GM12878 (cell line): ENCODE results near the gene YIPF5. TPM values are rescaled to one million over a fixed set of nuclear protein-coding genes. Genes with fewer than 3 reads are reported as not detected.

ENCODE experiments used
- ATAC-seq: fragments of 200-7000 bp; cut with Tn5 transposase; 3 replicates; pipeline ENCODE4 v1.9.1; 2020; ENCODE audit warnings: mild to moderate bottlenecking, moderate library complexity
- BruUV-seq: library from RNA; stranded (reverse); fragments of 400-500 nt; replicated peaks from 2 replicates; lab custom pipeline; 2021; lab: Mats Ljungman, UMichigan
- CTCF ChIA-PET: fragments of 300-600 bp; sonication (Branson Sonifier 250); formaldehyde crosslinking; extraction: SDS; loops from one replicate; lab custom pipeline; 2021; ENCODE audit warnings: inconsistent platforms; lab: Yijun Ruan, JAX
- POLR2A ChIA-PET: fragments of 350-600 bp; formaldehyde crosslinking; extraction: SDS; loops from one replicate; lab custom pipeline; 2021; ENCODE audit warnings: inconsistent platforms; lab: Charles Lee
- RAD21 ChIA-PET: fragments of 300-600 bp; sonication (Branson Sonifier 250); formaldehyde crosslinking; loops from one replicate; lab custom pipeline; 2023; ENCODE audit warnings: antibody characterized with exemption; ENCODE audit not compliant: unreplicated experiment; lab: Charles Lee
- SMC1A ChIA-PET: fragments of 300-600 bp; sonication (Branson Sonifier 250); formaldehyde crosslinking; loops from one replicate; lab custom pipeline; 2023; ENCODE audit not compliant: unreplicated experiment, uncharacterized antibody; lab: Charles Lee
- DNase-seq: peaks from one replicate; pipeline ENCODE4 v3.0.0-alpha.2; 2011; ENCODE audit warnings: low read depth, low spot score
- FAIRE-seq: peaks from 3 replicates; lab custom pipeline; 2011; peaks lifted over from hg19 to GRCh38; lab: Jason Lieb, UNC
- H2AFZ ChIP-seq: 2 replicates; pipeline ENCODE4 v1.6.0; 2011; ENCODE audit warnings: low read depth, low read length, control low read depth; ENCODE audit not compliant: control insufficient read depth
- H3K27ac ChIP-seq: 2 replicates; pipeline ENCODE4 v1.5.1; 2011; ENCODE audit warnings: control low read depth; ENCODE audit not compliant: control insufficient read depth, insufficient read depth
- H3K27me3 ChIP-seq, 2 experiments: replicated peaks in 1 of 2; 2 replicates each; pipeline versions ENCODE4 v1.6.0 to v1.6.1; 2011; ENCODE audit warnings: low read length in 1 of 2; ENCODE audit not compliant: control insufficient read depth in 2 of 2, insufficient read depth in 2 of 2
- H3K36me3 ChIP-seq, 2 experiments: 2 replicates each; pipeline ENCODE4 v1.5.1; 2011; ENCODE audit warnings: low read length in 1 of 2; ENCODE audit not compliant: control insufficient read depth in 2 of 2, insufficient read depth in 2 of 2
- H3K4me1 ChIP-seq: 2 replicates; pipeline ENCODE4 v1.6.1; 2011; ENCODE audit warnings: mild to moderate bottlenecking, low read length, moderate library complexity, mixed read lengths; ENCODE audit not compliant: control insufficient read depth, insufficient read depth
- H3K4me2 ChIP-seq: 2 replicates; pipeline ENCODE4 v1.6.0; 2011; ENCODE audit warnings: control low read depth; ENCODE audit not compliant: control insufficient read depth, insufficient read depth
- H3K4me3 ChIP-seq: fragments of 200-600 bp; sonication (generic); 2 replicates; pipeline ENCODE4 v1.5.1; 2016
- H3K79me2 ChIP-seq: 2 replicates; pipeline ENCODE4 v1.6.0; 2011; ENCODE audit warnings: low read length; ENCODE audit not compliant: control insufficient read depth, insufficient read depth
- H3K9ac ChIP-seq: 2 replicates; pipeline ENCODE4 v1.8.0; 2011; ENCODE audit warnings: low read length, control low read depth, mixed read lengths; ENCODE audit not compliant: control insufficient read depth, insufficient read depth
- H3K9me3 ChIP-seq: replicated peaks from 3 replicates; pipeline ENCODE4 v1.5.1; 2011; ENCODE audit warnings: mild to moderate bottlenecking, low read length; ENCODE audit not compliant: control insufficient read depth, insufficient read depth
- H4K20me1 ChIP-seq: 2 replicates; pipeline ENCODE4 v1.6.0; 2011; ENCODE audit not compliant: control insufficient read depth, insufficient read depth
- BCL11A ChIP-seq: IDR thresholded peaks from 2 replicates; pipeline ENCODE4 v1.6.1; 2011; ENCODE audit warnings: low read depth, low read length
- CHD1 ChIP-seq: IDR thresholded peaks from 2 replicates; pipeline ENCODE4 v1.6.1; 2012; ENCODE audit warnings: low read depth, low read length, improper control_type of control experiment
- NR2C1 ChIP-seq: fragments of 450-650 bp; IDR thresholded peaks from 2 replicates; pipeline ENCODE4 v1.6.1; 2017; ENCODE audit warnings: antibody characterized with exemption, mild to moderate bottlenecking, moderate library complexity
- PML ChIP-seq: IDR thresholded peaks from 2 replicates; pipeline ENCODE4 v1.6.1; 2012; ENCODE audit warnings: low read length, inconsistent platforms
- RCOR1 ChIP-seq: conservative IDR thresholded peaks from 2 replicates; pipeline ENCODE4 v1.6.1; 2012; ENCODE audit warnings: low read depth, low read length, improper control_type of control experiment
- STAT1 ChIP-seq: fragments of 450-650 bp; conservative IDR thresholded peaks from 2 replicates; pipeline ENCODE4 v1.6.1; 2014; ENCODE audit warnings: antibody characterized with exemption, mild to moderate bottlenecking
- YBX1 ChIP-seq: fragments of 450-650 bp; IDR thresholded peaks from 2 replicates; pipeline ENCODE4 v1.6.1; 2016; ENCODE audit warnings: antibody characterized with exemption
- WGBS: methylation state at CpG from one replicate; pipeline ENCODE4 v1.1.6; 2016; ENCODE audit warnings: low lambda C conversion rate; ENCODE audit not compliant: insufficient replicate concordance, insufficient coverage; ENCODE audit errors: missing lambda C conversion rate; 5-methylcytosine and 5-hydroxymethylcytosine counted together
- in situ Hi-C: fragments of 300-500 bp; cut with MboI; formaldehyde crosslinking; loops from 9 replicates; pipeline ENCODE4 v1.14.3; 2018; ENCODE audit warnings: mixed read lengths
- intact Hi-C: fragments of 100-400 bp; cut with micrococcal nuclease; formaldehyde crosslinking; loops from one replicate; pipeline ENCODE4 v1.14.2; 2022; ENCODE audit not compliant: unreplicated experiment
- polyA plus RNA-seq, 11 experiments: library from polyadenylated mRNA; depleted of rRNA in 4 of 11; unstranded in 6 of 11; stranded (reverse) in 5 of 11; fragments of >200 nt; fragmentation: Nextera tagmentation in 4 of 11; fragmentation: Illumina TruSeq in 1 of 11; extraction: Ambion mirVana in 4 of 11; extraction: Trizol in 1 of 11; gene quantifications; 1 replicate in 1 of 11; 2 replicates in 10 of 11; pipeline versions ENCODE4 v1.2.1 to v1.2.3, GENCODE V29; 2011 to 2016; ENCODE audit warnings: inconsistent platforms in 2 of 11, missing spikeins in 2 of 11, low read depth in 1 of 11
- total RNA-seq, 4 experiments: library from RNA; depleted of rRNA in 3 of 4; stranded (reverse); fragments of >200 nt in 3 of 4; fragmentation: Illumina TruSeq in 1 of 4; extraction: Trizol in 1 of 4; gene quantifications; 2 replicates each; pipeline versions ENCODE4 v1.2.1 to v1.2.3, GENCODE V29; 2013 to 2021
- TF ChIP-seq, protein P1 (sequence below): fragments of 450-650 bp; IDR thresholded peaks from 2 replicates; pipeline ENCODE4 v1.6.1; 2016; ENCODE audit warnings: mild to moderate bottlenecking, moderate library complexity, borderline replicate concordance

Gene YIPF5
- total and polyA plus RNA-seq, 10 of the 15 experiments (the other 5 are each of a cell fraction or from before 2014, with no cell fraction given): 19.5 to 50.4 (median 34.3) TPM

DNA sequence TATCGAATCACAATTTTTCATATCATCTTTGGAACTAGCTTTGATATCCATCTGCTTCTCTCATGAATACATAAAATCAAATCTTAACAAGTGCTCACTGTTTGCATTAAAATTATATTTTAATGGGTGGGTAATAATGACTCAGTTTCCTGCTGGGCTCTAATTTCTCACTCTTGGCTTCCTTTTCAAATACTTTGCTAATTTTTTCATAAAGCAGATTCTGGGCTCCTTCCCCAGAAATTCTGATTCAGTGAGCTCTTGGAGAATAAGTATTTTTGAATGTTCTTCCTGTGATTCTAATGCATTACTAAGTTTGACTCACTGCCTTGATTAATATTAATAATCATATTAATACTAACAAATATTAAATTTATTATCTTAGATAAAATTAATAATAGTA, 48.9 kb downstream of the YIPF5 start:
- H2AFZ ChIP-seq: no peak overlapping the region
- no peaks in the 10 kb centered on the region for H4K20me1 ChIP-seq
- H3K9ac ChIP-seq: no peak overlapping the region
- FAIRE-seq: no peak
- H3K4me1 ChIP-seq: no peaks in the 10 kb centered on the region
- ChIA-PET CTCF (interaction anchor here (0.6 to 2.3 kb wide), 5 partner anchors 9 to 1233 kb away, joined by 3 to 7 read pairs (median 5); no protein-coding TSS in a partner anchor), RAD21 (no interaction called here), POLR2A (no interaction called here), SMC1A (interaction anchor here (0.7 to 1.5 kb wide), 6 partner anchors 9 to 639 kb away, joined by 3 to 6 read pairs (median 4); no protein-coding TSS in a partner anchor)
- WGBS: 27% methylated on average over 1 of the region's 1 CpG
- peaks cover 0 to 2% of the 10 kb centered on the region in 2 experiments; a peak in 3 of 4 replicates for H3K27me3 ChIP-seq
- H3K4me3 ChIP-seq: no peak overlapping the region
- no peak overlapping the region for H3K27ac ChIP-seq
- no peak for ATAC-seq
- no TSS peak for BruUV-seq
- H3K4me2 ChIP-seq: no peak overlapping the region
- no peaks in the 10 kb centered on the region for H3K36me3 ChIP-seq
- H3K9me3 ChIP-seq: no peaks in the 10 kb centered on the region
- intact Hi-C loops (no loop called here), in situ Hi-C loops (no loop called here)
- no peak for DNase-seq
- TF ChIP-seq BCL11A: no peak
- TF ChIP-seq YBX1: no peak
- TF ChIP-seq PML: no peak
- no peak for TF ChIP-seq RCOR1
- TF ChIP-seq NR2C1: no peak
- H3K79me2 ChIP-seq: no peaks in the 10 kb centered on the region

DNA sequence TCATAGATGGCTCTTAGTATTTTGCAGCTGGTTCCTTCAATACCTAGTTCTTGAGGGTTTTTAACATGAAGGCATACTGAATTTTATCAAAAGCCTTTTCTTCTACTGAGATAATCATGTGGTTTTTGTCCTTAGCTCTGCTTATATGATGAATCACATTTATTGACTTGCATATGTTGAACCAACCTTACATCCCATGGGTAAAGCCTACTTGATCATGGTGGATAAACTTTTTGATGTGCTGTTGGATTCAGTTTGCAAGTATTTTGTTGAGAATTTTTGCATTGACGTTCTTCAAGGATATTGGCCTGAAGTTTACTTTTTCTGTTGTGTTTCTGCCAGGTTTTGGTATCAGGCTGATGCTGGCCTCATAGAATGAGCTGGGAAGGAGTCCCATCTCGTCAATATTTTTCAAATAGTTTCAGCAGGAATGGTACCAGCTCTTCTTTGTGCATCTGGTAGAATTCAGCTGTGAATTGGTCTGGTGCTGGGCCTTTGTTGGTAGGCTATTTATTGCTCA, 49.7 kb downstream of the YIPF5 start:
- RAD21 ChIA-PET: no interaction called here
- WGBS: 6% methylated on average over 2 of the region's 2 CpGs
- intact Hi-C loops: no loop called here

More for the DNA sequence above, 49.7 kb downstream of the YIPF5 start:
- Histone ChIP-seq H3K4me1 (no peaks in the 10 kb centered on the region), H3K27ac (no peak overlapping the region), H3K4me2 (no peak overlapping the region), H3K9ac (no peak overlapping the region), H2AFZ (no peak overlapping the region), H3K9me3 (no peaks in the 10 kb centered on the region), H3K79me2 (no peaks in the 10 kb centered on the region), H3K4me3 (no peak overlapping the region), H4K20me1 (no peaks in the 10 kb centered on the region), H3K36me3 (no peaks in the 10 kb centered on the region), H3K27me3 (peaks cover 0 to 2% of the 10 kb centered on the region in 2 experiments; a peak in 3 of 4 replicates)
- ChIA-PET POLR2A (no interaction called here), SMC1A (interaction anchor here (0.7 to 1.5 kb wide), 5 partner anchors 11 to 638 kb away, joined by 3 to 6 read pairs (median 4); no protein-coding TSS in a partner anchor), CTCF (interaction anchor here (1.8 to 2.3 kb wide), 3 partner anchors 10 to 1232 kb away, joined by 4 to 7 read pairs (median 6); no protein-coding TSS in a partner anchor)
- in situ Hi-C loops: no loop called here
- ATAC-seq: no peak
- no TSS peak for BruUV-seq
- FAIRE-seq: no peak
- DNase-seq: no peak
- TF ChIP-seq CHD1 (no peak), STAT1 (no peak)
- TF ChIP-seq, protein P1, sequence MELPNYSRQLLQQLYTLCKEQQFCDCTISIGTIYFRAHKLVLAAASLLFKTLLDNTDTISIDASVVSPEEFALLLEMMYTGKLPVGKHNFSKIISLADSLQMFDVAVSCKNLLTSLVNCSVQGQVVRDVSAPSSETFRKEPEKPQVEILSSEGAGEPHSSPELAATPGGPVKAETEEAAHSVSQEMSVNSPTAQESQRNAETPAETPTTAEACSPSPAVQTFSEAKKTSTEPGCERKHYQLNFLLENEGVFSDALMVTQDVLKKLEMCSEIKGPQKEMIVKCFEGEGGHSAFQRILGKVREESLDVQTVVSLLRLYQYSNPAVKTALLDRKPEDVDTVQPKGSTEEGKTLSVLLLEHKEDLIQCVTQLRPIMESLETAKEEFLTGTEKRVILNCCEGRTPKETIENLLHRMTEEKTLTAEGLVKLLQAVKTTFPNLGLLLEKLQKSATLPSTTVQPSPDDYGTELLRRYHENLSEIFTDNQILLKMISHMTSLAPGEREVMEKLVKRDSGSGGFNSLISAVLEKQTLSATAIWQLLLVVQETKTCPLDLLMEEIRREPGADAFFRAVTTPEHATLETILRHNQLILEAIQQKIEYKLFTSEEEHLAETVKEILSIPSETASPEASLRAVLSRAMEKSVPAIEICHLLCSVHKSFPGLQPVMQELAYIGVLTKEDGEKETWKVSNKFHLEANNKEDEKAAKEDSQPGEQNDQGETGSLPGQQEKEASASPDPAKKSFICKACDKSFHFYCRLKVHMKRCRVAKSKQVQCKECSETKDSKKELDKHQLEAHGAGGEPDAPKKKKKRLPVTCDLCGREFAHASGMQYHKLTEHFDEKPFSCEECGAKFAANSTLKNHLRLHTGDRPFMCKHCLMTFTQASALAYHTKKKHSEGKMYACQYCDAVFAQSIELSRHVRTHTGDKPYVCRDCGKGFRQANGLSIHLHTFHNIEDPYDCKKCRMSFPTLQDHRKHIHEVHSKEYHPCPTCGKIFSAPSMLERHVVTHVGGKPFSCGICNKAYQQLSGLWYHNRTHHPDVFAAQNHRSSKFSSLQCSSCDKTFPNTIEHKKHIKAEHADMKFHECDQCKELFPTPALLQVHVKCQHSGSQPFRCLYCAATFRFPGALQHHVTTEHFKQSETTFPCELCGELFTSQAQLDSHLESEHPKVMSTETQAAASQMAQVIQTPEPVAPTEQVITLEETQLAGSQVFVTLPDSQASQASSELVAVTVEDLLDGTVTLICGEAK: no peak
